H4 (cell line): ENCODE data around the gene FABP1. TPM values are rescaled to one million over a fixed set of nuclear protein-coding genes. Genes with fewer than 3 reads are reported as not detected.

Experiments
- DNase-seq: peaks from one replicate; pipeline ENCODE4 v3.0.0-alpha.2; 2015; ENCODE audit warnings: low spot score
- total RNA-seq: library from RNA; depleted of rRNA; stranded (reverse); fragments of >200 nt; shearing (Covaris generic); gene quantifications from 2 replicates; pipeline ENCODE4 v1.2.3, GENCODE V29; 2014

FABP1 gene
- total RNA-seq, 1 experiment from 2014 or later, result not detected

GRCh38 chr2:88115825-88116518, 11.9 kb downstream of the FABP1 start:
- DNase-seq, result no peak

- no peak for DNase-seq
Observed at GRCh38 chr2:88114889-88115288, 13.0 kb downstream of the FABP1 start.

GRCh38 chr2:88113069-88113468, 14.8 kb downstream of the FABP1 start:
- no peak for DNase-seq

GRCh38 chr2:88110830-88111229, 17.0 kb downstream of the FABP1 start:
- DNase-seq, result no peak

- DNase-seq, result no peak
Observed at GRCh38 chr2:88108796-88109195, 19.1 kb downstream of the FABP1 start.

GRCh38 chr2:88100489-88100858, 27.4 kb downstream of the FABP1 start:
- DNase-seq, result no peak

GRCh38 chr2:88099798-88100488, 27.9 kb downstream of the FABP1 start:
- no peak for DNase-seq

- DNase-seq, result no peak
Observed at GRCh38 chr2:88098558-88098900, 29.3 kb downstream of the FABP1 start.

- no peak for DNase-seq
Observed at GRCh38 chr2:88097891-88098557, 29.8 kb downstream of the FABP1 start.

- DNase-seq, result no peak
Observed at GRCh38 chr2:88097192-88097591, 30.7 kb downstream of the FABP1 start.

- DNase-seq, result no peak
Observed at GRCh38 chr2:88096708-88097107, 31.2 kb downstream of the FABP1 start.

GRCh38 chr2:88095022-88095421, 32.8 kb downstream of the FABP1 start:
- DNase-seq, result no peak

- no peak for DNase-seq
Observed at GRCh38 chr2:88092773-88093172, 35.1 kb downstream of the FABP1 start.

- no peak for DNase-seq
Observed at GRCh38 chr2:88091943-88092342, 35.9 kb downstream of the FABP1 start.

GRCh38 chr2:88090446-88091283, 37.2 kb downstream of the FABP1 start:
- no peak for DNase-seq

- DNase-seq, result no peak
Observed at GRCh38 chr2:88088999-88089398, 38.9 kb downstream of the FABP1 start.

GRCh38 chr2:88087763-88088162, 40.1 kb downstream of the FABP1 start:
- DNase-seq, result no peak

GRCh38 chr2:88087073-88087472, 40.8 kb downstream of the FABP1 start:
- no peak for DNase-seq

GRCh38 chr2:88086401-88086800, 41.5 kb downstream of the FABP1 start:
- no peak for DNase-seq

- no peak for DNase-seq
Observed at GRCh38 chr2:88085602-88086001, 42.3 kb downstream of the FABP1 start.

GRCh38 chr2:88085099-88085498, 42.8 kb downstream of the FABP1 start:
- DNase-seq, result no peak

GRCh38 chr2:88082781-88083180, 45.1 kb downstream of the FABP1 start:
- no peak for DNase-seq
